ENCODE data around the gene MYG1. TPM values are rescaled to one million over a fixed set of nuclear protein-coding genes. Genes with fewer than 3 reads are reported as not detected.

MYG1 gene
- total and polyA plus RNA-seq, 2 of the 4 experiments (the other 2 are of a cell fraction) = 49.8 to 63.7 TPM

- CTCF ChIA-PET = interaction anchor here (0.6 kb wide), 1 partner anchor 19 kb away, joined by 3 read pairs; no protein-coding TSS in a partner anchor
- no peak overlapping the region for H4K8ac ChIP-seq (ENCODE audit: low read depth in 2 of 2, low read length in 2 of 2)
- H3K9me1 ChIP-seq (ENCODE audit: insufficient read depth, low read length) = peaks cover 9% of the 10 kb centered on the region; the same call in 1 of the 2 replicates
- H4K20me1 ChIP-seq (ENCODE audit: insufficient read depth, low read length) = no peaks in the 10 kb centered on the region
- H3K9ac ChIP-seq (ENCODE audit: low read depth, low read length) = no peak overlapping the region
- POLR2A ChIA-PET (ENCODE audit: unreplicated experiment) = no interaction called here
- no peak overlapping the region for H3K27ac ChIP-seq (ENCODE audit: insufficient read depth, low read length)
- H3K36me3 ChIP-seq (ENCODE audit: control insufficient read depth, insufficient read depth, low read length) = no peaks in the 10 kb centered on the region
- H2AK9ac ChIP-seq (replicated peaks; ENCODE audit: low read depth, low read length, poor library complexity) = no peak overlapping the region
- no CpG with 5 or more reads among the region's 1 CpG for WGBS, 2 experiments (ENCODE audit: extremely low coverage in 2 of 2, insufficient read length in 1 of 2)
- dilution Hi-C loops (cut with HindIII; ENCODE audit: low sequenced_read_pairs, unreplicated experiment) (no loop called here), in situ Hi-C loops (cut with MboI; ENCODE audit: low sequenced_read_pairs) (no loop called here), intact Hi-C loops (cut with micrococcal nuclease) (no loop called here)
- no peak overlapping the region for H2BK5ac ChIP-seq (ENCODE audit: low read depth, low read length, poor library complexity, severe bottlenecking)
- H3K79me1 ChIP-seq (ENCODE audit: low read depth in 1 of 2, low read length in 2 of 2) = no peaks in the 10 kb centered on the region
- TF ChIP-seq USF2 (IDR thresholded peaks at IDR 0.05; ENCODE audit: low read depth, low read length) = no peak
- no peak for TF ChIP-seq MAZ (IDR thresholded peaks at IDR 0.05; ENCODE audit: borderline replicate concordance, low read depth, low read length)
- H2AK5ac ChIP-seq (ENCODE audit: low read depth, low read length) = no peak overlapping the region; the same call in 1 of the 2 replicates
- H4K5ac ChIP-seq (ENCODE audit: low read depth, low read length) = no peak overlapping the region
- no peak overlapping the region for H3K4me3 ChIP-seq (ENCODE audit: insufficient read depth, low read depth, low read length)
- H3K4ac ChIP-seq (ENCODE audit: low read depth, low read length) = no peak overlapping the region
- no peaks in the 10 kb centered on the region; the same call in 1 of the 2 replicates for H3K27me3 ChIP-seq (ENCODE audit: control insufficient read depth, insufficient read depth, low read length)
- H3K4me1 ChIP-seq (ENCODE audit: control insufficient read depth, insufficient read depth, low read length) = peaks cover 7% of the 10 kb centered on the region; the same call in 1 of the 2 replicates
- no peak overlapping the region for H3K4me2 ChIP-seq (ENCODE audit: low read depth, low read length)
- H2AFZ ChIP-seq (replicated peaks; ENCODE audit: low read length, poor library complexity) = no peak overlapping the region
- no peak overlapping the region for H3K56ac ChIP-seq (ENCODE audit: extremely low read depth, insufficient read depth, low read length)
- BruUV-seq (replicated peaks) = no TSS peak
- H3K18ac ChIP-seq (ENCODE audit: low read depth, low read length) = no peak overlapping the region
- H2BK20ac ChIP-seq (ENCODE audit: low read depth, low read length) = no peak overlapping the region
- H3K9me3 ChIP-seq (ENCODE audit: control insufficient read depth, insufficient read depth, low read length) = no peaks in the 10 kb centered on the region
- no peak overlapping the region for H3K23ac ChIP-seq (ENCODE audit: low read depth, low read length)
- no peak for ATAC-seq (ENCODE audit: low read depth)
- H3K14ac ChIP-seq (replicated peaks; ENCODE audit: low read depth, low read length) = no peak overlapping the region
- no peak overlapping the region for H4K91ac ChIP-seq (ENCODE audit: insufficient read depth, low read depth, low read length)
- H2BK120ac ChIP-seq (ENCODE audit: low read depth, low read length) = no peak overlapping the region
- DNase-seq = no peak
- H2BK15ac ChIP-seq (ENCODE audit: low read depth, low read length) = no peak overlapping the region
Measured at GRCh38 chr12:53346491-53346890, 47.0 kb downstream of the MYG1 start.

Data from IMR-90 (cell line).